Natural killer cell (primary cell): ENCODE results near the gene IFTAP. TPM values are rescaled to one million over a fixed set of nuclear protein-coding genes. Genes with fewer than 3 reads are reported as not detected.

ENCODE experiments used
- ATAC-seq, 3 donors: fragments of 150-1000 bp in 2 of 3; fragments of 200-7000 bp in 1 of 3; cut with Tn5 transposase; 1 replicate in 1 of 3; 2 replicates in 2 of 3; pipeline ENCODE4 v1.10.0; 2021; ENCODE audit warnings: mild to moderate bottlenecking in 2 of 3, moderate library complexity in 2 of 3
- DNase-seq, 2 donors: peaks; one replicate each; pipeline versions ENCODE4 v3.0.0 to v3.0.0-alpha.2; 2013 to 2021; ENCODE audit warnings: mixed read lengths in 1 of 2
- H3K27ac ChIP-seq: one replicate; pipeline ENCODE4 v1.5.1; 2013; ENCODE audit warnings: mild to moderate bottlenecking, low read length
- H3K27me3 ChIP-seq: one replicate; pipeline ENCODE4 v1.6.1; 2013; ENCODE audit warnings: low read length; ENCODE audit not compliant: control insufficient read depth, insufficient read depth
- H3K36me3 ChIP-seq: one replicate; pipeline ENCODE4 v1.6.1; 2013; ENCODE audit warnings: low read length; ENCODE audit not compliant: control insufficient read depth, insufficient read depth
- H3K4me1 ChIP-seq: one replicate; pipeline ENCODE4 v1.6.1; 2013; ENCODE audit warnings: low read length; ENCODE audit not compliant: control insufficient read depth, insufficient read depth
- H3K4me3 ChIP-seq: one replicate; pipeline ENCODE4 v1.5.1; 2013; ENCODE audit warnings: low read length
- H3K9me3 ChIP-seq: one replicate; pipeline ENCODE4 v1.6.1; 2013; ENCODE audit warnings: low read length; ENCODE audit not compliant: control insufficient read depth, insufficient read depth
- H3K27ac Mint-ChIP-seq, 2 donors: one replicate each; pipeline ENCODE4 v1.8.0; 2022; ENCODE audit warnings: mild to moderate bottlenecking in 2 of 2, mixed read lengths in 2 of 2, moderate library complexity in 1 of 2
- H3K27me3 Mint-ChIP-seq, 2 donors: one replicate each; pipeline ENCODE4 v1.8.0; 2022; ENCODE audit warnings: low read depth in 2 of 2, mixed read lengths in 2 of 2
- H3K36me3 Mint-ChIP-seq: one replicate; pipeline ENCODE4 v1.8.0; 2022; ENCODE audit warnings: mixed read lengths
- H3K4me1 Mint-ChIP-seq, 2 donors: one replicate each; pipeline ENCODE4 v1.8.0; 2022; ENCODE audit warnings: mixed read lengths in 2 of 2
- H3K4me3 Mint-ChIP-seq: one replicate; pipeline ENCODE4 v1.8.0; 2022; ENCODE audit warnings: mild to moderate bottlenecking, moderate library complexity, mixed read lengths
- H3K9me3 Mint-ChIP-seq, 2 donors: one replicate each; pipeline ENCODE4 v1.8.0; 2022; ENCODE audit warnings: mixed read lengths in 2 of 2
- WGBS: methylation state at CpG from one replicate; pipeline ENCODE4 v1.1.7; 2013; ENCODE audit warnings: missing lambda C conversion rate; ENCODE audit not compliant: insufficient coverage; 5-methylcytosine and 5-hydroxymethylcytosine counted together
- intact Hi-C: fragments of 100-400 bp; cut with micrococcal nuclease; formaldehyde crosslinking; loops from one replicate; pipeline ENCODE4 v1.14.2; 2022
- total RNA-seq, 4 donors: library from RNA; stranded (reverse); fragments of 120-200 nt in 1 of 4; gene quantifications; one replicate each; pipeline versions ENCODE4 v1.2.3 to v1.2.4, GENCODE V29; 2013 to 2022
- TF ChIP-seq, protein P1 (sequence below): fragments of 200-600 bp; IDR thresholded peaks from one replicate; pipeline ENCODE4 v1.8.0; 2022; ENCODE audit warnings: antibody characterized with exemption

IFTAP gene
- total RNA-seq, 3 donors from 2014 or later (not counting 1 experiment from before 2014, with no cell fraction given): 0.94 to 1.9 (median 1.8) TPM

- Histone ChIP-seq H3K4me1 (peaks cover 5% of the 10 kb centered on the region), H3K27me3 (peaks cover 3% of the 10 kb centered on the region), H3K36me3 (no peaks in the 10 kb centered on the region), H3K4me3 (no peak overlapping the region), H3K9me3 (no peaks in the 10 kb centered on the region), H3K27ac (no peak overlapping the region)
- H3K4me1 Mint-ChIP-seq: no peaks in the 10 kb centered on the region
- 80% methylated on average over 6 of the region's 7 CpGs for WGBS
- DNase-seq (no peak), ATAC-seq (no peak)
- H3K27me3 Mint-ChIP-seq: peaks cover 26 to 42% of the 10 kb centered on the region in 2 donors
- TF ChIP-seq, protein P1, sequence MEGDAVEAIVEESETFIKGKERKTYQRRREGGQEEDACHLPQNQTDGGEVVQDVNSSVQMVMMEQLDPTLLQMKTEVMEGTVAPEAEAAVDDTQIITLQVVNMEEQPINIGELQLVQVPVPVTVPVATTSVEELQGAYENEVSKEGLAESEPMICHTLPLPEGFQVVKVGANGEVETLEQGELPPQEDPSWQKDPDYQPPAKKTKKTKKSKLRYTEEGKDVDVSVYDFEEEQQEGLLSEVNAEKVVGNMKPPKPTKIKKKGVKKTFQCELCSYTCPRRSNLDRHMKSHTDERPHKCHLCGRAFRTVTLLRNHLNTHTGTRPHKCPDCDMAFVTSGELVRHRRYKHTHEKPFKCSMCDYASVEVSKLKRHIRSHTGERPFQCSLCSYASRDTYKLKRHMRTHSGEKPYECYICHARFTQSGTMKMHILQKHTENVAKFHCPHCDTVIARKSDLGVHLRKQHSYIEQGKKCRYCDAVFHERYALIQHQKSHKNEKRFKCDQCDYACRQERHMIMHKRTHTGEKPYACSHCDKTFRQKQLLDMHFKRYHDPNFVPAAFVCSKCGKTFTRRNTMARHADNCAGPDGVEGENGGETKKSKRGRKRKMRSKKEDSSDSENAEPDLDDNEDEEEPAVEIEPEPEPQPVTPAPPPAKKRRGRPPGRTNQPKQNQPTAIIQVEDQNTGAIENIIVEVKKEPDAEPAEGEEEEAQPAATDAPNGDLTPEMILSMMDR: no peak
- H3K9me3 Mint-ChIP-seq: no peaks in the 10 kb centered on the region
- no peak overlapping the region for H3K4me3 Mint-ChIP-seq
- intact Hi-C loops: no loop called here
- H3K27ac Mint-ChIP-seq: no peak overlapping the region
- no peaks in the 10 kb centered on the region for H3K36me3 Mint-ChIP-seq
Measured at GRCh38 chr11:36688571-36689291, 94.4 kb downstream of the IFTAP start.

DNA sequence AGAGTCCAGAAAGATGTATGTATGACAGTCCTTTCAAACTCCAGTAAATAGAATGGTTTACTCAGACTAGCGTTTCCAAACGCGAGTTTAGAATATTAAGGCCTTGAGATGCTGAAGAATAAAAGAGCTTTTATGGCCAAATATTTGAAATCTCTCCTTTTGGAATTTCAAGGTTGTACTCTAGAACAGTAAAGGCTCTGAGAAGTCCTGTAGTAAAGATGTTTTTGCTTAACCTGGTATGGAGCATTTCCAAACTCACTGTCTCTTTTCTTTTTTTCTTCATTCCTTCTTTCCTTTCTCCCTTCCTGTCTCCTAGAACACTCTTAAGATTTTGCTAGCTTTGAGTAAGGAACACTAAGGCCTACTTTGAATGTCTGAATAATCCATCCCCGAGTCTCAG is 95.1 kb downstream of the IFTAP start:
- H3K27ac Mint-ChIP-seq: no peak overlapping the region
- Histone ChIP-seq H3K27me3 (peaks cover 3% of the 10 kb centered on the region), H3K9me3 (no peaks in the 10 kb centered on the region), H3K36me3 (no peaks in the 10 kb centered on the region), H3K4me1 (peaks cover 5% of the 10 kb centered on the region), H3K4me3 (no peak overlapping the region), H3K27ac (no peak overlapping the region)
- DNase-seq (no peak), ATAC-seq (no peak)
- H3K27me3 Mint-ChIP-seq: peaks cover 26 to 42% of the 10 kb centered on the region in 2 donors
- H3K9me3 Mint-ChIP-seq: no peaks in the 10 kb centered on the region
- intact Hi-C loops: no loop called here
- WGBS: 94% methylated on average over 4 of the region's 4 CpGs
- no peaks in the 10 kb centered on the region for H3K36me3 Mint-ChIP-seq
- TF ChIP-seq, protein P1: no peak
- H3K4me1 Mint-ChIP-seq: no peaks in the 10 kb centered on the region
- H3K4me3 Mint-ChIP-seq: no peak overlapping the region

- no peaks in the 10 kb centered on the region for H3K36me3 Mint-ChIP-seq
- 76% methylated on average over 1 of the region's 1 CpG for WGBS
Measured at GRCh38 chr11:36692704-36693103, 98.4 kb downstream of the IFTAP start.

More at GRCh38 chr11:36692704-36693103, 98.4 kb downstream of the IFTAP start:
- Histone ChIP-seq H3K36me3 (no peaks in the 10 kb centered on the region), H3K27ac (no peak overlapping the region), H3K9me3 (no peaks in the 10 kb centered on the region), H3K27me3 (no peaks in the 10 kb centered on the region), H3K4me3 (no peak overlapping the region), H3K4me1 (no peaks in the 10 kb centered on the region)
- H3K27me3 Mint-ChIP-seq: peaks cover 12 to 33% of the 10 kb centered on the region in 2 donors
- no peak overlapping the region for H3K27ac Mint-ChIP-seq
- DNase-seq: no peak
- intact Hi-C loops: no loop called here
- no peak for ATAC-seq
- H3K4me1 Mint-ChIP-seq: no peaks in the 10 kb centered on the region
- no peak overlapping the region for H3K4me3 Mint-ChIP-seq
- TF ChIP-seq, protein P1: no peak
- H3K9me3 Mint-ChIP-seq: no peaks in the 10 kb centered on the region
